CD4-positive, CD25-positive, alpha-beta regulatory T cell (primary cell): Measurements from ENCODE around the gene NAA16. TPM values are rescaled to one million over a fixed set of nuclear protein-coding genes. Genes with fewer than 3 reads are reported as not detected.

Experiments used
- ATAC-seq, 2 donors: fragments of 150-1000 bp; cut with Tn5 transposase; one replicate each; pipeline ENCODE4 v1.10.0; 2021; ENCODE audit warnings: low read depth in 2 of 2, moderate number of reproducible peaks in 2 of 2, moderate library complexity in 1 of 2
- DNase-seq, 3 donors: peaks; one replicate each; pipeline versions ENCODE4 v3.0.0 to v3.0.0-alpha.2; 2012 to 2022; ENCODE audit warnings: mixed read lengths in 1 of 3
- H3K27ac ChIP-seq: one replicate; pipeline ENCODE4 v1.7.0; 2013; ENCODE audit warnings: mild to moderate bottlenecking, low read length; ENCODE audit not compliant: insufficient read depth, poor library complexity, severe bottlenecking
- H3K27me3 ChIP-seq: one replicate; pipeline ENCODE4 v1.7.0; 2013; ENCODE audit warnings: low read length; ENCODE audit not compliant: control insufficient read depth, insufficient read depth
- H3K36me3 ChIP-seq: one replicate; pipeline ENCODE4 v1.7.0; 2013; ENCODE audit warnings: mild to moderate bottlenecking, low read length, moderate library complexity; ENCODE audit not compliant: control insufficient read depth, insufficient read depth
- H3K4me1 ChIP-seq: 2 replicates; pipeline ENCODE4 v1.7.0; 2013; ENCODE audit warnings: mild to moderate bottlenecking, low read length; ENCODE audit not compliant: insufficient read depth, control insufficient read depth, poor library complexity, severe bottlenecking
- H3K4me3 ChIP-seq: one replicate; pipeline ENCODE4 v1.7.0; 2013; ENCODE audit warnings: low read depth, mild to moderate bottlenecking, low read length, moderate library complexity
- H3K9me3 ChIP-seq, 2 experiments: 1 replicate in 1 of 2; 2 replicates in 1 of 2; pipeline ENCODE4 v1.7.0; 2013; ENCODE audit warnings: low read length in 2 of 2, mild to moderate bottlenecking in 1 of 2, moderate library complexity in 1 of 2; ENCODE audit not compliant: control insufficient read depth in 2 of 2
- H3K27ac Mint-ChIP-seq, 3 donors: one replicate each; pipeline ENCODE4 v1.8.0; 2020 to 2022; ENCODE audit warnings: mild to moderate bottlenecking in 3 of 3, mixed read lengths in 3 of 3, moderate library complexity in 2 of 3
- H3K27me3 Mint-ChIP-seq: one replicate; pipeline ENCODE4 v1.8.0; 2022; ENCODE audit warnings: mild to moderate bottlenecking, mixed read lengths
- H3K36me3 Mint-ChIP-seq: one replicate; pipeline ENCODE4 v1.8.0; 2020; ENCODE audit warnings: mixed read lengths
- H3K4me1 Mint-ChIP-seq, 4 donors: one replicate each; pipeline ENCODE4 v1.8.0; 2020 to 2022; ENCODE audit warnings: mixed read lengths in 4 of 4, mild to moderate bottlenecking in 1 of 4
- H3K4me3 Mint-ChIP-seq, 4 donors: one replicate each; pipeline ENCODE4 v1.8.0; 2020 to 2022; ENCODE audit warnings: mild to moderate bottlenecking in 4 of 4, mixed read lengths in 4 of 4, moderate library complexity in 3 of 4
- H3K9me3 Mint-ChIP-seq, 7 donors: one replicate each; pipeline ENCODE4 v1.8.0; 2020 to 2022; ENCODE audit warnings: mixed read lengths in 7 of 7, mild to moderate bottlenecking in 3 of 7, moderate library complexity in 2 of 7
- polyA plus RNA-seq, 4 donors: library from polyadenylated mRNA; unstranded; fragments of 300-500 nt; fragmentation: Illumina TruSeq; gene quantifications; one replicate each; pipeline ENCODE4 v1.2.3, GENCODE V29; 2021
- total RNA-seq: library from RNA; stranded (reverse); gene quantifications from one replicate; pipeline ENCODE4 v1.2.3, GENCODE V29; 2022

The NAA16 gene
- total and polyA plus RNA-seq, 5 donors from 2014 or later = 9.4 to 65.8 (median 15.3) TPM

DNA sequence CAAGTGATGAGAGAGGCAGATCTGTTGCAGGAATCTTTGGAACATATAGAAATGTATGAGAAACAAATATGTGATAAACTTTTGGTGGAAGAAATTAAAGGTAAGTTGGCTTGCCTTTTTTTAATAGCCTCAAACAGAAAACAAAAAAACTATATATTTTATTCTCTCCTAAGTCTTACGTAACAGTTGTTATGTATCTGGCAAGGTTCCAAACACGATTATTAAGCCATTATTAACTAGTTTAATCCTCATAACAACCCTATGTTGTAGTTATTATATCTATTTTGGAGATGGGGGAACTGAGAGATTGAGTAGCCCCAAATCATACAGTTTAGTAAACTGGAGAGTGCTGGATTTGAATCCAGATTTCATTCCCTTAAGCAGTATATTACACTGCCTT is 14.7 kb downstream of the NAA16 start:
- Histone ChIP-seq H3K36me3 (peaks cover 71% of the 10 kb centered on the region), H3K4me1 (peaks cover 6% of the 10 kb centered on the region), H3K27ac (no peak overlapping the region), H3K4me3 (no peak overlapping the region), H3K9me3 (no peaks in the 10 kb centered on the region), H3K27me3 (no peaks in the 10 kb centered on the region)
- H3K4me3 Mint-ChIP-seq = no peak overlapping the region
- no peak for ATAC-seq
- no peaks in the 10 kb centered on the region for H3K27me3 Mint-ChIP-seq
- peaks cover 40% of the 10 kb centered on the region for H3K36me3 Mint-ChIP-seq
- peak overlapping the region in 1 of 3 donors; percentile 14 for H3K27ac Mint-ChIP-seq
- H3K9me3 Mint-ChIP-seq = no peaks in the 10 kb centered on the region
- H3K4me1 Mint-ChIP-seq = peaks cover 31 to 48% (median 41%) of the 10 kb centered on the region in 4 donors
- no peak for DNase-seq

GRCh38 chr13:41326661-41327060 is 15.6 kb downstream of the NAA16 start:
- Mint-ChIP-seq H3K9me3 (no peaks in the 10 kb centered on the region), H3K4me1 (peaks cover 30 to 55% (median 42%) of the 10 kb centered on the region in 4 donors), H3K36me3 (peaks cover 43% of the 10 kb centered on the region), H3K27ac (peak overlapping the region in 1 of 3 donors; percentile 34), H3K4me3 (no peak overlapping the region), H3K27me3 (no peaks in the 10 kb centered on the region)
- ATAC-seq = no peak
- Histone ChIP-seq H3K27ac (no peak overlapping the region), H3K4me1 (peaks cover 6% of the 10 kb centered on the region), H3K9me3 (no peaks in the 10 kb centered on the region), H3K36me3 (peaks cover 67% of the 10 kb centered on the region), H3K27me3 (no peaks in the 10 kb centered on the region), H3K4me3 (no peak overlapping the region)
- no peak for DNase-seq

DNA sequence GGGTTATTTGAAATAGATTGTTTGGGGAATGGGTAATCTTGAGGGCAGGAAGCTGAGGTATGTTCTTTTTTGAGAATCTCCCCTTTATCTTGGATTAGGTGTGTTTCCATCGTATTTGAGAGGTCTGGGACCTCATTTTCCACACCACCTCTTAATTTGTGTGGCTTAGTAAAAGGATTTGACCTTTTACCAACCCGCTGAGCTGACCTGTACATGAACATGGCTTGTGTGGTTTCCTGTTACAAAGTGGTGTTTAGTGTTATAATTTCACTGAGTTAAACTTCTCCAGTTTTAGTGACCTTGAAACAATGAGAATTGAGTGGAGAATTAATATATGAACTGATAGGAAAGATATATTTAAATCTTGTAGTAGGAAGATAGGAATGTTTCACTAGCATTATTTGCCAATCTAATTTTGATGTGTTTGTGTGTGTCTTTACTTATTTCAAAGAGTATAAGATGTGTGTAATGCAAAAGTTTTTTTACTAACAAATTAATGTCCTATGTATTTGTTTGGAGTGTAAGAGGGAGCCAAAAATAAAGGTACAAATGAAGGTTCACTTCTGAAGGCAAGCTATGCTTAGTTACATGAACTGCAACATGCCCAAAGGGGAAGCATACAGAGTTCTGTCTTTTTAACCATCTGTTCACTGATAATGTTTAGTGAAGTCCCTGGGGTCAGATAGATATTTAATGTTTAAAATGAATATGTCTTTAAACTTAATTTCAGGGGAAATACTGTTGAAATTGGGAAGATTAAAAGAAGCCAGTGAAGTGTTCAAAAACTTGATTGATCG is 17.1 kb downstream of the NAA16 start:
- peaks cover 32 to 62% (median 41%) of the 10 kb centered on the region in 4 donors for H3K4me1 Mint-ChIP-seq
- no peaks in the 10 kb centered on the region for H3K27me3 ChIP-seq

GRCh38 chr13:41332829-41333228 is 21.8 kb downstream of the NAA16 start:
- H3K36me3 Mint-ChIP-seq = peaks cover 49% of the 10 kb centered on the region
- H3K4me1 Mint-ChIP-seq = peaks cover 25 to 60% (median 39%) of the 10 kb centered on the region in 4 donors
- ATAC-seq = no peak

More for the DNA sequence above, 17.1 kb downstream of the NAA16 start:
- H3K36me3 Mint-ChIP-seq = peaks cover 46% of the 10 kb centered on the region
- Histone ChIP-seq H3K36me3 (peaks cover 65% of the 10 kb centered on the region), H3K4me3 (peak overlapping the region; percentile 11), H3K4me1 (peaks cover 6% of the 10 kb centered on the region), H3K9me3 (no peaks in the 10 kb centered on the region), H3K27ac (peak overlapping the region; percentile 21)
- no peaks in the 10 kb centered on the region for H3K9me3 Mint-ChIP-seq
- ATAC-seq (no peak), DNase-seq (no peak)
- peak overlapping the region in 1 of 3 donors; percentile 9 for H3K27ac Mint-ChIP-seq
- H3K27me3 Mint-ChIP-seq = no peaks in the 10 kb centered on the region
- H3K4me3 Mint-ChIP-seq = no peak overlapping the region

DNA sequence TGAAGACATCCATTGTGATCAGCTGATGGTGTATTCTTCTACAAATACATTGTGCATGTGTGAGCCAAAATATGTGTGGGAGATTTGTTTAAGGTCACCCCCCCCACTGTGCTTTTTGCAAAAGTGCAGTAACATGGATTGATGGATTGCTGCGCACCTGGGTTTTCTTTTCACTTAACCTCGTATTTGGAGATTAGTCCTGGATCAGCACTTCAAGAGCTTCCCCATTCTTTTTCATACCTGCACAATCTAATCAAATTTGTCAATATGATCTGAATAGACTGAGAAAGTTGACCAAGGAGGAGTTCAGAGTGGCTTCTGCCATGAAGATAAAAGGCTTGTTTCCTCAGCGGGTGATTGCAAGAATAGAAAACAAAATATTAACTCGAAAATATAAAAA is 23.7 kb downstream of the NAA16 start:
- Mint-ChIP-seq H3K27ac (peak overlapping the region in 1 of 3 donors; percentile 82), H3K36me3 (peaks cover 49% of the 10 kb centered on the region)

More at GRCh38 chr13:41332829-41333228, 21.8 kb downstream of the NAA16 start:
- no peaks in the 10 kb centered on the region for H3K27me3 Mint-ChIP-seq
- no peak overlapping the region for H3K27ac ChIP-seq
- H3K4me3 ChIP-seq = no peak overlapping the region
- H3K27ac Mint-ChIP-seq = peak overlapping the region in 1 of 3 donors; percentile 15
- peaks cover 47% of the 10 kb centered on the region for H3K36me3 ChIP-seq
- H3K4me3 Mint-ChIP-seq = no peak overlapping the region
- no peaks in the 10 kb centered on the region for H3K9me3 ChIP-seq
- no peaks in the 10 kb centered on the region for H3K9me3 Mint-ChIP-seq
- no peaks in the 10 kb centered on the region for H3K27me3 ChIP-seq
- no peak for DNase-seq
- H3K4me1 ChIP-seq = peaks cover 4% of the 10 kb centered on the region

GRCh38 chr13:41344358-41344757 is 33.3 kb downstream of the NAA16 start:
- H3K27me3 ChIP-seq = no peaks in the 10 kb centered on the region
- H3K9me3 ChIP-seq = no peaks in the 10 kb centered on the region
- no peak for ATAC-seq
- H3K9me3 Mint-ChIP-seq = peaks cover 0 to 7% (median 0%) of the 10 kb centered on the region in 7 donors
- no peak overlapping the region for H3K4me3 ChIP-seq
- H3K27ac Mint-ChIP-seq = peak overlapping the region; percentile 57 to 86 (median 78)
- H3K36me3 Mint-ChIP-seq = peaks cover 56% of the 10 kb centered on the region
- H3K4me1 ChIP-seq = peaks cover 13% of the 10 kb centered on the region
- peaks cover 24% of the 10 kb centered on the region for H3K36me3 ChIP-seq
- H3K4me3 Mint-ChIP-seq = peak overlapping the region in 1 of 4 donors; percentile 78
- peaks cover 47 to 64% (median 52%) of the 10 kb centered on the region in 4 donors for H3K4me1 Mint-ChIP-seq
- H3K27ac ChIP-seq = peak overlapping the region; percentile 37
- no peaks in the 10 kb centered on the region for H3K27me3 Mint-ChIP-seq
- no peak for DNase-seq

More for the DNA sequence above, 23.7 kb downstream of the NAA16 start:
- no peaks in the 10 kb centered on the region for H3K4me1 ChIP-seq
- H3K27ac ChIP-seq = no peak overlapping the region
- no peak for ATAC-seq
- H3K4me3 ChIP-seq = no peak overlapping the region
- no peaks in the 10 kb centered on the region for H3K9me3 Mint-ChIP-seq
- no peaks in the 10 kb centered on the region for H3K27me3 ChIP-seq
- H3K4me3 Mint-ChIP-seq = no peak overlapping the region
- DNase-seq = no peak
- no peaks in the 10 kb centered on the region for H3K27me3 Mint-ChIP-seq
- H3K9me3 ChIP-seq = no peaks in the 10 kb centered on the region
- peaks cover 20 to 60% (median 30%) of the 10 kb centered on the region in 4 donors for H3K4me1 Mint-ChIP-seq
- peaks cover 43% of the 10 kb centered on the region for H3K36me3 ChIP-seq

GRCh38 chr13:41345165-41345913 is 34.3 kb downstream of the NAA16 start:
- no peaks in the 10 kb centered on the region for H3K27me3 ChIP-seq
- ATAC-seq (no peak), DNase-seq (no peak)
- H3K4me1 ChIP-seq = peaks cover 13% of the 10 kb centered on the region
- H3K4me1 Mint-ChIP-seq = peaks cover 45 to 60% (median 47%) of the 10 kb centered on the region in 4 donors
- H3K27ac ChIP-seq = no peak overlapping the region
- H3K36me3 Mint-ChIP-seq = peaks cover 54% of the 10 kb centered on the region
- peak overlapping the region in 3 of 4 donors; percentile 16 to 72 (median 59) for H3K4me3 Mint-ChIP-seq
- no peaks in the 10 kb centered on the region for H3K27me3 Mint-ChIP-seq
- no peaks in the 10 kb centered on the region for H3K9me3 ChIP-seq
- peaks cover 0 to 7% (median 0%) of the 10 kb centered on the region in 7 donors for H3K9me3 Mint-ChIP-seq
- peaks cover 26% of the 10 kb centered on the region for H3K36me3 ChIP-seq
- H3K27ac Mint-ChIP-seq = peak overlapping the region; percentile 85 to 96 (median 86)
- peak overlapping the region; percentile 29 for H3K4me3 ChIP-seq
